ENCODE data around the gene KRT77.
"Not testable (repeated sequence)": the region's sequence is repeated elsewhere in the genome, so short reads cannot be mapped to it uniquely, and the experiment has no call there.

The KRT77 gene

GRCh38 chr12:52677671-52678070, 25.7 kb downstream of the KRT77 start:
- Histone ChIP-seq H3K4me3 (no peak overlapping the region), H3K9ac (no peak overlapping the region), H3K27ac (no peak overlapping the region), H4K20me1 (no peaks in the 10 kb centered on the region), H3K4me2 (no peak overlapping the region), H3K4me1 (no peaks in the 10 kb centered on the region), H3K9me3 (replicated peaks in 1 of 11) (no peaks in the 10 kb centered on the region), H3K27me3 (no peaks in the 10 kb centered on the region), H3K36me3 (no peaks in the 10 kb centered on the region)
- no peak for TF ChIP-seq Cebpa-rat (IDR thresholded peaks at IDR 0.05)

- H3K9me3 ChIP-seq (replicated peaks in 1 of 11), result no peaks in the 10 kb centered on the region
- no peak overlapping the region for H3K4me2 ChIP-seq
- H3K9ac ChIP-seq, result no peak overlapping the region
- no peaks in the 10 kb centered on the region for H3K27me3 ChIP-seq
- H4K20me1 ChIP-seq, result no peaks in the 10 kb centered on the region
- no peak overlapping the region for H3K27ac ChIP-seq
- TF ChIP-seq Cebpa-rat (IDR thresholded peaks at IDR 0.05), result no peak
- no peaks in the 10 kb centered on the region for H3K4me1 ChIP-seq
- no peak overlapping the region for H3K4me3 ChIP-seq
- H3K36me3 ChIP-seq, result no peaks in the 10 kb centered on the region
Measured at GRCh38 chr12:52677126-52677525, 26.2 kb downstream of the KRT77 start.

- Histone ChIP-seq H3K4me3 (no peak overlapping the region), H3K27ac (no peak overlapping the region), H3K27me3 (no peaks in the 10 kb centered on the region), H3K9me3 (replicated peaks in 1 of 11) (no peaks in the 10 kb centered on the region), H3K4me1 (no peaks in the 10 kb centered on the region), H3K9ac (no peak overlapping the region), H3K36me3 (no peaks in the 10 kb centered on the region), H3K4me2 (no peak overlapping the region), H4K20me1 (no peaks in the 10 kb centered on the region)
- TF ChIP-seq Cebpa-rat (IDR thresholded peaks at IDR 0.05), result no peak
Measured at GRCh38 chr12:52676163-52676562, 27.2 kb downstream of the KRT77 start.

DNA sequence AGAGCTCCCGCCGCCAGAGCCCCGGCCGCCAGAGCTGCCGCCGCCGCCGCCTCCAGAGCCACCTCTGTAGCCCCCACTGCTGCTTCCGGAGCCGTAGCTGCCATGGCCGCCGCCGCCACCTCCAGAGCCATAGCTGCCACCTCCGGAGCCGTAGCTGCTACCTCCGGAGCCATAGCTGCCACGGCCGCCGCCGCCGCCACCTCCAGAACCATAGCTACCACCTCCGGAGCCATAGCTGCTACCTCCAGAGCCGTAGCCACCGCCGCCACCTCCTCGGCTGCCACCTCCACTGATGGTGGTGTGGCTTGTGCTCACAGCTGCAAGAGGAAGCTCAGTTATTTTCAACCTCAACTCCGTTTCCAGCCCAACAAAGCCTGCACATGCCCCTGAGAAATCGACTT, 28.0 kb downstream of the KRT77 start:
- H4K20me1 ChIP-seq, result no peaks in the 10 kb centered on the region
- no peak overlapping the region for H3K4me3 ChIP-seq
- no peak for TF ChIP-seq Cebpa-rat (IDR thresholded peaks at IDR 0.05)
- no peaks in the 10 kb centered on the region for H3K27me3 ChIP-seq
- H3K4me2 ChIP-seq, result no peak overlapping the region
- H3K27ac ChIP-seq, result no peak overlapping the region
- H3K4me1 ChIP-seq, result no peaks in the 10 kb centered on the region
- no peak overlapping the region for H3K9ac ChIP-seq
- no peaks in the 10 kb centered on the region for H3K36me3 ChIP-seq
- H3K9me3 ChIP-seq (replicated peaks in 1 of 11), result no peaks in the 10 kb centered on the region

DNA sequence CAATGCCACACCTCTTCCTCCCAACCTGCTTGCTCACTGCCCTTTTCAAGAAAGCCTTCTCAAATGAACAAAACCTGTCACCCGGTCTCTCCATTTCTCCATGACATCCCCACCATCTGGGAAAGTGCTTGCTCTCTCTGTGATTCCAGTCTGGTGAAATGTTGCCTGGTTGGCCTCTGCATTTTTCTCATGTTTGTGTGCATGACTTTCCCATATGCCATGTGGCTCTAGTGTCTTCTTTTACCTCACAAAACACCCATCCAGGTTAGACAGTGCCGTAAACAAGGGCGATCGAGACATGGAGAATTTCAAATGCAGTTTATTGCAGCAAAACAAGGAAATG, 28.9 kb downstream of the KRT77 start:
- Histone ChIP-seq H3K9ac (no peak overlapping the region), H3K36me3 (no peaks in the 10 kb centered on the region), H3K4me1 (no peaks in the 10 kb centered on the region), H3K9me3 (replicated peaks in 1 of 11) (no peaks in the 10 kb centered on the region), H3K4me2 (no peak overlapping the region), H4K20me1 (no peaks in the 10 kb centered on the region), H3K4me3 (no peak overlapping the region), H3K27me3 (no peaks in the 10 kb centered on the region), H3K27ac (no peak overlapping the region)
- no peak for TF ChIP-seq Cebpa-rat (IDR thresholded peaks at IDR 0.05)

DNA sequence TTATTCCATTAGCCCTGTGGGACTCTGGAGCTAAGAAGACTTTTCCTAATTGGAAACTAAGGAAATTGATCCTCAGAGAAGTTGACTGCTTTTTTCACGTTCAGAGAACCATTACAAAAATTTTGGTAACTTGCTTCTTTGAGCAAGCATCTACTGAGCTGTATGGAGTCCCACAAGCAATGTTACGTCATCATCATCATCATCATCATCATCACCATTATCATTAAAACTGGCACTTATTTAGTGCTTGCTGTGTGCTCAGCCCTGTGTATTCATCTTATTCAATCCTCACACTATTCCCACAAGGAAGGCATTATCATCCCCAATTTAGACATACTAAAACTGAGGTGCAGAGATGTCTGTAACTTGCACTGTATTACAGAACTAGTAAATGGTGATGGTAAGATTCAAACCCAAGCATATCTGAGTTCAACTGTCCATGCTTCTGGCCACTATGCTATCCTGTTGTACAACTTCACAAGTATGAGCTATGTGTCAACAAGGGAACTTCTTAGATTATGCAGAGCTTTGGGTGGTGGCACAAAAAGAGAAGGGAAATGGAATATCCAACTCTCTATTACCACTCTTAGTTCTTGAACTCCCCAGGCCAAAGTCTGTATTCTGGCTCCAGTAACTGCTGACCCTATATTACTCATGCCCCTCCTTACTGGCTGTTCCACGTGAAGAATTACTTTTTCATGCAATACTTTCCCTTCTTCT, 29.5 kb downstream of the KRT77 start:
- Histone ChIP-seq H3K27me3 (no peaks in the 10 kb centered on the region), H3K4me1 (no peaks in the 10 kb centered on the region), H3K9ac (no peak overlapping the region), H3K4me3 (no peak overlapping the region), H3K4me2 (no peak overlapping the region), H3K9me3 (replicated peaks in 1 of 11) (no peaks in the 10 kb centered on the region), H4K20me1 (no peaks in the 10 kb centered on the region), H3K27ac (no peak overlapping the region), H3K36me3 (no peaks in the 10 kb centered on the region)
- TF ChIP-seq Cebpa-rat (IDR thresholded peaks at IDR 0.05), result no peak

- no peaks in the 10 kb centered on the region for H3K9me3 ChIP-seq (replicated peaks in 1 of 11)
- no peaks in the 10 kb centered on the region for H3K36me3 ChIP-seq
- H3K4me1 ChIP-seq, result no peaks in the 10 kb centered on the region
- no peak overlapping the region for H3K4me2 ChIP-seq
- H3K9ac ChIP-seq, result no peak overlapping the region
- no peaks in the 10 kb centered on the region for H3K27me3 ChIP-seq
- no peak overlapping the region for H3K27ac ChIP-seq
- H4K20me1 ChIP-seq, result no peaks in the 10 kb centered on the region
- no peak overlapping the region for H3K4me3 ChIP-seq
- TF ChIP-seq Cebpa-rat (IDR thresholded peaks at IDR 0.05), result no peak
Measured at GRCh38 chr12:52673217-52673616, 30.1 kb downstream of the KRT77 start.

DNA sequence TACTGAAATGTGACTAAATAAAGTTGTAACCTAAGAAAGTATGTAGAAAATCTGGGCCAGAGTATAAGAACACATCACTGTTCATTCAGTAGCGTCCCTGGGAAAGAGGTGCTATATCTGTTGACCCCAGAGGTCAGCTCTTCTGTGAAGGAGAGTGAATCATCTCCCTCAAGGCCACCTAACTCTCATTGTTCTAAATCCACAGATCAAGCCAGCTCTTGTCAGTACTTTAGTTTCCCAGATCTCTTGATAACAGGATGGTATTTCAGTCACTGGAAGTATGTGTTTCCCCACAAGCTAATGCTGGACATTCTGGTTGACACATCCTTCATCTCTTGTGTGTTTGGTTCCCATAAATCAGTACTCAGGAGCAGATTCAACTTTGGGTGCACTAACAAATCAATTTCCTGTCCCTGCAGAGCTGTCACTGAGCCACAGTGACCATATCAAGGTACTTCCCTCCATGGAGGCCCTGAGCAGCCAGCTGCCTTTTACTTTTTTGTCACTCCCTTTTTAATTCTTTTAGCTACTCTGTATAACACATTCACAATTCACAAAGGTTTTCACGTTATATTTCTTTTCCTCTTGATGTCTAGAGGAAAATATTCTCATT, 30.9 kb downstream of the KRT77 start:
- Histone ChIP-seq H3K4me3 (no peak overlapping the region), H4K20me1 (no peaks in the 10 kb centered on the region), H3K27ac (no peak overlapping the region), H3K4me1 (no peaks in the 10 kb centered on the region), H3K9ac (no peak overlapping the region), H3K9me3 (replicated peaks in 1 of 11) (no peaks in the 10 kb centered on the region), H3K4me2 (no peak overlapping the region), H3K27me3 (no peaks in the 10 kb centered on the region), H3K36me3 (no peaks in the 10 kb centered on the region)
- no peak for TF ChIP-seq Cebpa-rat (IDR thresholded peaks at IDR 0.05)

DNA sequence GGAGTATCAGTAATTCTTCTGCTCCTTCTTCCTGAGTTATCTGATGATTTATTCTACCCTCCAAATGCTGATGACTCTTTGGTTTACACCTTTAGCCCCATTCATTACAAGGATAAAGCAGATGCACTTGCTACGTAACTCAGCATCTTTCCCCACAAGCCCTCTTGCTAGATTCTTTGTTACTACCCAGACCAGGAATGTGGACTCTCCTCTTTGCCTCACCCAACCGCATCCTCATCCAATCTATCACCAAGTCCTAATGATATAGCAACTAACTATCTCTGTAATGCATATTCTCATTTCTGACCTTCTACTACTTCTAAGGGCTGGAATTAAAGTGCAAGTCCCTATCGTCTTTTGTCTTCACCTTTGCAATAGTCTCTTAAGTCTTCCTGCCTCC, 32.4 kb downstream of the KRT77 start:
- Histone ChIP-seq H3K4me1 (no peaks in the 10 kb centered on the region), H3K27me3 (no peaks in the 10 kb centered on the region), H3K36me3 (no peaks in the 10 kb centered on the region), H3K4me2 (no peak overlapping the region), H3K9me3 (replicated peaks in 1 of 11) (no peaks in the 10 kb centered on the region), H4K20me1 (no peaks in the 10 kb centered on the region), H3K4me3 (no peak overlapping the region), H3K9ac (no peak overlapping the region), H3K27ac (no peak overlapping the region)
- TF ChIP-seq Cebpa-rat (IDR thresholded peaks at IDR 0.05), result no peak

- no peak for TF ChIP-seq Cebpa-rat (IDR thresholded peaks at IDR 0.05)
- Histone ChIP-seq H3K9ac (no peak overlapping the region), H3K4me2 (no peak overlapping the region), H3K27me3 (no peaks in the 10 kb centered on the region), H3K36me3 (no peaks in the 10 kb centered on the region), H3K4me3 (no peak overlapping the region), H3K27ac (no peak overlapping the region), H3K4me1 (no peaks in the 10 kb centered on the region), H4K20me1 (no peaks in the 10 kb centered on the region), H3K9me3 (replicated peaks in 1 of 11) (no peaks in the 10 kb centered on the region)
Measured at GRCh38 chr12:52670506-52670905, 32.8 kb downstream of the KRT77 start.

DNA sequence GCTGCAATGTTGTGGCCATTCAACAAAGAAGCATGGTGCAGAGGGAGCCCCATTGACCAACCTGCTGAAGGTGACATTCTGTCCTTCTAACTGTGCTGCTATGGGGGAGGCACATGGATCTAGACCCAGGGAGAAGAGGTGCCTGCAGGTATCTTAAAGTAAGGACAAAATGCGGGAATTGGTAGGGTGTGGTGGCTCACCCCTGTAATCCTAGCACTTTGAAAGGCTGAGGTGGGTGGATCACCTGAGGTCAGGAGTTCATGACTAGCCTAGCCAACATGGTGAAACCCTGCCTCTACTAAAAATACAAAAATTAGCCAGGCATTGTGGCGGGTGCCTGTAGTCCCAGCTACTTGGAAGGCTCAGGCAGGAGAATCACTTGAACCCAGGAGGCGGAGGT, 33.4 kb downstream of the KRT77 start:
- H3K27me3 ChIP-seq; H3K4me1 ChIP-seq; H3K4me2 ChIP-seq; H3K36me3 ChIP-seq; H4K20me1 ChIP-seq; H3K9me3 ChIP-seq (replicated peaks in 1 of 11); H3K27ac ChIP-seq; H3K4me3 ChIP-seq; H3K9ac ChIP-seq: not testable (repeated sequence)

Measured in BLaER1 treated with 17β-estradiol and CSF1 and Interleukin-3, amounts not matched to agents 10 nM and 100 nM (cell line).